GM18502 (cell line): ENCODE measurements around the gene TYK2.
"Not testable (repeated sequence)": the region's sequence is repeated elsewhere in the genome, so short reads cannot be mapped to it uniquely, and the experiment has no call there.

Source experiments
- ATAC-seq: cut with Tn5 transposase; IDR thresholded peaks from one replicate; pipeline ENCODE4 v1.9.1; 2021; ENCODE audit warnings: mild to moderate bottlenecking; ENCODE audit not compliant: unreplicated experiment, poor library complexity

TYK2 gene

DNA sequence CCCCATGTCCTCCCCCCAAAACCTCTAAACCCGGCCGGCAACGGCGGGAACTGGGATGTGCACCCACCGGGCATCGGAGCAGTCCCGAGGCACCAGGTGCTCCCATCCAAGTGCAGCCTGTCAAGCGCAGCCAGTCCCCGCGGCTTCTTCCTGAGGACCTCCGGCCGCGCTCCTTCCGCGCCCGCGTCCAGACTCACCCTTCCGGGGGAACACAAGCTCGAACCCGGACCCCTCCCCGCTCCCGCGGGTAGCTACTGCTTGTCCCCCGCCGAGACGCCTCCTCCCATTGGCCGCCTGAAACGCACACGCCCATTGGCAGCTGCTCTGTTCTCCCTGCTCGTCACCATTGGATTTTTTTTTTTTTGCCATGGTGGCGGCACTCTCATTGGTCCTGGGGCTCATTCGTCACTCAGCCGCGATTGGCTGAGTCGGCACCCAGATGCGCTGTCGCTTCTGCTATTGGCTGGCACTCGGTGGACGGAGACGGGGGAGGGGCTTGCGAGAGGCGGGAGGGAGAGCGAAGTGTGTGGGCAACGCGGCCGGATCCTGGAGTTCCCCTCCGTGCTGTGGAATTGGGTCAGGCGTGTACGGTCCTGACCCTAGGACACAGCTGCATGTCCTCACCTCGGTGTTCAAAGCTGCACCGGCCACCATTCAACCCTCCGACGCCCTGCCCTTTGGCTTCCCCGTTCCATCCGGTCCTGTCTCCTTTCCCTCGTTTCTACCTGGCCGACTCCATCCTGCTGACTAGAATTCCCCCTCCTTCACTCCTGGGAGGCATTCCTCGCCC is at the start of gene TYK2:
Gene TYK2 (minus strand): TSS at position 260 of the 790 bp plus-strand sequence. CDS start 2,166 bp downstream, outside the sequence.
- ATAC-seq, result peak; percentile 91

- no peak for ATAC-seq
These were observed 48.6 kb upstream of the TYK2 start for GRCh38 chr19:10428996-10429381.

DNA sequence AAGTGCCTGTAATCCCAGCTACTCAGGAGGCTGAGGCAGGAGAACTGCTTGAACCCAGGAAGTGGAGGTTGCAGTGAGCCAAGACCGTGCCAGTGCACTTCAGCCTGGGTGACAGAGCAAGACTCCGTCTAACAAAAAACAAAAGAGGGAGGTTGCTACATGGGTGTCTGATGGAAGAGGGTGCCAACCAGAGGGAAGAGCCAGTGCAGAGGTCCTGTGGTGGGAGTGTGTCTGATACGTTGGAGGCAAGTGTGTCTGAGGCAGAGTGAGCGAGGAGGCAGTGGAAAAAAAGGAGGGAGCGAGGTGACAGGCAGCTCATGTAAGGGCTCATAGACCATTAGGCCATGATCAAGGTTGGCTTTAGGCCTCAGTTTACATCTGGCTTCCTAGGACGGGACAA is 46.8 kb upstream of the TYK2 start:
- no peak for ATAC-seq

DNA sequence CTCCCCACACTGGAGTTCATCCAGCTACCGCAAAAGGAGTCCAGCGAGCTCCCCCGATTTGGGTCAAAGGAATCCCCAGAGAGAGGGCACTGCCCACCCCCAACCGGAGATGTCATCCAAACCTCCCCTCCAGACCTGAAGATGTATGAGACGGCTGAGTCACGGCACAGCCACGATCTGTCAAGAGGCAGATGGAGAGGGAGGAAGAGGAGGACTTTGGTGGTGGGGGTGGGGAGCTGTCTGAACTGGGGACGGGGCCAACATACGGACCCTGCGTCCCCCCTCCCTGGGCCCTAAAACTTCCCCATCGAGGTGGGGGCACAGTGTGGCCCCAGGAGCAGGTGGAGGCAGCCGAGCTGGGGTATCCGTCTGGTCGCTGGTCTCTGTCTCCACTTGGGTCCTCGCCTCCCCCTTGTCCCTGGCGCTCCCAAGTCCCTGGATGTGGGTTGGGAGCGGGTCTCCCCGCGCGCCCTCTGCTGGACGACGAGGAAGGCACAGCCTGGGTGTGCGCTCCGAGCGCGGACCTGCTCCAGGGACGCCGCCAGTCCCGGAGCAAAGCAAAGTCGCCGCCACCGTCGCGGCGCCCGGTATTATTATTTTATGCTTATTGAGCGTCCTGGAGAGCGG is 43.8 kb upstream of the TYK2 start:
- no peak for ATAC-seq

DNA sequence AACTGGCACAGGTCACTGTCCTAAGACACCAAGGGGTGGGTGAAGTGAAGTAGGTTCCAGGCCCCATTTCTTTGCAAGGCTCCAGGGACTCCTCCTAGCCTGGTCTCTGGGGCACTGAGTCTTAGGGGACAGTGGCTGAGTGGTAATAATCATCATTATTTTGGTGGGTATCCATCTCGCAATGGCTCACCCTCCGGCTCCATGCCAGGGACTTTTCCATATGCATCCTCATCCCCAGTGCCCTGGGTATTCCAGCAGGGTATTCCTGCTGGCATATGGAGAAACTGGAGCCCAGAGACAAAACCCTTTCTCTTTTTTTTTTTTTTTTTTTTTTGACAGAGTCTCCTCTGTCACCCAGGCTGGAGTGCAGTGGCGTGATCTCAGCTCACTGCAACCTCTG is 42.5 kb upstream of the TYK2 start:
- no peak for ATAC-seq

GRCh38 chr19:10422046-10422461 is 41.7 kb upstream of the TYK2 start:
- no peak for ATAC-seq

GRCh38 chr19:10421240-10422045 is 41.1 kb upstream of the TYK2 start:
- no peak for ATAC-seq

DNA sequence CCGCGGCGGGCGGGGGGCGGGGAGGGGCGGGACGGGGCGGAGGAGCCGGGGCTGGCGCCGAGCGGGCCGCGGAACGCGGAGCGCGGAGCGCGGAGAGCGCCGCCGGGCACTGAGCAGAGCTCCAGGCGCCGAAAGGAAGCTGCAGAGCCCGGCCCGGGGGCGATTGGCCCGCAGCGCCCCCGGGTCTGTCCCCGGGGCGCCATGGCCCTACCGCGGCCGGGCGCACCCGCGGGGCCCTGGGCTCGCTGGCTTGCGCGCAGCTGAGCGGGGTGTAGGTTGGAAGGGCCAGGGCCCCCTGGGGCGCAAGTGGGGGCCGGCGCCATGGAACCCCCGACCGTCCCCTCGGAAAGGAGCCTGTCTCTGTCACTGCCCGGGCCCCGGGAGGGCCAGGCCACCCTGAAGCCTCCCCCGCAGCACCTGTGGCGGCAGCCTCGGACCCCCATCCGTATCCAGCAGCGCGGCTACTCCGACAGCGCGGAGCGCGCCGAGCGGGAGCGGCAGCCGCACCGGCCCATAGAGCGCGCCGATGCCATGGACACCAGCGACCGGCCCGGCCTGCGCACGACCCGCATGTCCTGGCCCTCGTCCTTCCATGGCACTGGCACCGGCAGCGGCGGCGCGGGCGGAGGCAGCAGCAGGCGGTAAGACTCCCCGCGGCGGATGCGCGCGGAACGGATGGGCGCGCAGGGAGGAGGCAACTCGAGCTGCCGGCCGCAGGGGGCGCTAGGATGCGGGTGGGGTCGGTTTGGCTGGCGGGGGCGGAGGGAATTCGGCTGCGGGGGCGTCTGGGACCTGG is 40.3 kb upstream of the TYK2 start, which contains the start of gene PDE4A:
Gene PDE4A (plus strand): TSS at position 95 of the 796 bp plus-strand sequence. CDS start 227 bp downstream, at position 322.
- ATAC-seq, result no peak

- ATAC-seq, result no peak
These were observed 39.5 kb upstream of the TYK2 start for GRCh38 chr19:10419646-10420443.

DNA sequence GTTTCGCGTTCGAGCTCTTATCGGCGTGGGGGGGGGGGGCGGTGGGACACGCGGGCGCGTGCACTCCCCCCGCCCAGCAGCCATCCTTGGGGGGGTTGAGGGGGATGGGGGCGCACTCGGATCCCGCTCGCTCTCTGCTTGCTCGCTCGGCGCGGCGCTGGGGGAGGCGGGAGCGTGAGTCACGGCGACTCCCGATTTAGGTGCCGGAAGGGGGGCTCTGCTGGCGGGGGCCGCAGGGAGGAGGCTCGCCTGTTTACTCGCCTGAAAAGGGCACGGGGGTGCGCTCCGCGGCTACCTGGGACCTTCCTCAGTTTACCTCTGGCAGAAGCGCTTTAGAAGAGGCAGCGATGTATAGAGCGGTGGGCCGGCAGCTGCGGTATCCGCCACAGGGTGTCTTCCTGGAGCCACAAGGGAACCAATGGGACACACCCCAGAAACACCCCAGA is 38.9 kb upstream of the TYK2 start:
- ATAC-seq, result no peak

DNA sequence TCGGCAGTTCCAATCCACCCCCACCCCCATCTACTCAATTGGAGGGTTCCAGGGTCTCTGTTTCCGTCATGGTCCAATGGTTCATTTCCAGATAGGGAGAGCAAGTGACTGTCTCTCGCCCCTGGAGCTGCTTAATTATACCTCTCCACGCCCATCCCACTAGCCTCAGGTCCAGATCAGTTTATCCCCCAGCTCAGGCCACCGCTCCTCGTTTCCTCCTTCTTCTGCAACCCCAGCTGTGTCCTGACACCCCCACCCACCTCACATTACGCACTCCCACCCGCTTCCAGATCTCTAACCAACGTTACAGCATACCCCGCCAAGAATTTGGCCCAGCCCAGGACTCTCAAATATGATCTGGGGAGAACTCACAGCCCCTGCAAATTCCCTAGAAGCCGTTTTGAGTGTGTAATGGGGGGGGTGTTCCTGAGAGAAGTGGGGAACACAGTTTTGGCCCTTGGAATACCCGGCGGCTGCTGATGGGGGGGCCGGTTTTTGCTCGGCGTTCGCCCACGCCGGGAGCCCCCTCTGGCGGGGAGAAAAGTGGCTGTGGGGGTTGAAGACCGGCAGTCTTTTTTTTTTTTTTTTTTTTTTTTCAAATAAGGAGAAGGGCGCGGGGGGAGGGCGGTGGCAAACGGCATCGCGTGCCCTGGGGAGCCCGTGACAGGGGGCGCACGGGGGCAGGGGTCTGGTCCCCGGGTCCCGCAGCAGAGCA is 38.3 kb upstream of the TYK2 start:
- ATAC-seq, result no peak

GRCh38 chr19:10418235-10418484 is 37.8 kb upstream of the TYK2 start:
- ATAC-seq, result no peak

DNA sequence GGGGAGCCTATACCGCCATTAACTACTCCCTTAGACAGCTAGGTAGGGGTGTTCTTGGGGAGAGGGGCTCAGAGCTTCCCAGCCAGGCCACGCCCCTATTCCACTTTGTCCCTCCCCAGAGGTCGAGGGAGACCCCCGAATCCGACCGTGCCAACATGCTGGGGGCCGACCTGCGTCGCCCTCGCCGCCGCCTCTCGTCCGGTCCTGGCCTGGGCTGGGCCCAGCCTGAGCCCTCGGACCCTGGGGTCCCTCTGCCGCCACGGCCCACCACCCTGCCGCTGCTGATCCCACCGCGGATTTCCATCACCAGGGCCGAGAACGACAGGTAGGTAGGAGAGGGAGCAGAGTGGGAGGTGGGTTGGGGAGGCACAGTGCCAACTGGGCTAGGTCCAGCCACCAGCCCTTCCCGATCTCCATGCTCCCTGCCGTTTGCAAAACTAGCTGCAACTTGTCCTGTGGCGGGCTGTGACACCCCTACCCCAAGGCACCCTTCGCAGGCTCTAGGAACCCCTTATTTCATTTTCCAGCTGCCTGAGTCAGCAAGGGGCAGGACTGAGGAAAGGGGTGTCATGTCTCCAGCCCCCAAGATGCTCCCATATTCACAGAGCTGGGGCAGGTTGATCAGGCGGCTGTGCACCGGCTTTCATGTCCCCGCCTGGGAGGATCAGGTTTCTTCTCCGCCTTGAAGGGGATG is 37.3 kb upstream of the TYK2 start:
- no peak for ATAC-seq

GRCh38 chr19:10416380-10417257 is 36.2 kb upstream of the TYK2 start:
- ATAC-seq, result peak; percentile 58

- ATAC-seq, result peak; percentile 0
These were observed 35.7 kb upstream of the TYK2 start for GRCh38 chr19:10416083-10416379.

- peak; percentile 51 for ATAC-seq
These were observed 32.0 kb upstream of the TYK2 start for GRCh38 chr19:10412257-10412977.

GRCh38 chr19:10411224-10411623 is 30.9 kb upstream of the TYK2 start:
- ATAC-seq, result not testable (repeated sequence)
